GM10266 (cell line): ENCODE results near the gene CCDC141.

ENCODE experiments used
- DNase-seq: peaks from one replicate; pipeline ENCODE4 v3.0.0; 2012; ENCODE audit errors: extremely low spot score
- TF ChIP-seq, protein P1 (sequence below): IDR thresholded peaks from 2 replicates; pipeline ENCODE4 v1.5.1; 2012; ENCODE audit warnings: mild to moderate bottlenecking, low read depth; ENCODE audit not compliant: control insufficient read depth, insufficient read depth; ENCODE audit errors: missing control alignments

CCDC141 gene

GRCh38 chr2:178819992-178820391 is 229.9 kb downstream of the CCDC141 start:
- TF ChIP-seq, protein P1, sequence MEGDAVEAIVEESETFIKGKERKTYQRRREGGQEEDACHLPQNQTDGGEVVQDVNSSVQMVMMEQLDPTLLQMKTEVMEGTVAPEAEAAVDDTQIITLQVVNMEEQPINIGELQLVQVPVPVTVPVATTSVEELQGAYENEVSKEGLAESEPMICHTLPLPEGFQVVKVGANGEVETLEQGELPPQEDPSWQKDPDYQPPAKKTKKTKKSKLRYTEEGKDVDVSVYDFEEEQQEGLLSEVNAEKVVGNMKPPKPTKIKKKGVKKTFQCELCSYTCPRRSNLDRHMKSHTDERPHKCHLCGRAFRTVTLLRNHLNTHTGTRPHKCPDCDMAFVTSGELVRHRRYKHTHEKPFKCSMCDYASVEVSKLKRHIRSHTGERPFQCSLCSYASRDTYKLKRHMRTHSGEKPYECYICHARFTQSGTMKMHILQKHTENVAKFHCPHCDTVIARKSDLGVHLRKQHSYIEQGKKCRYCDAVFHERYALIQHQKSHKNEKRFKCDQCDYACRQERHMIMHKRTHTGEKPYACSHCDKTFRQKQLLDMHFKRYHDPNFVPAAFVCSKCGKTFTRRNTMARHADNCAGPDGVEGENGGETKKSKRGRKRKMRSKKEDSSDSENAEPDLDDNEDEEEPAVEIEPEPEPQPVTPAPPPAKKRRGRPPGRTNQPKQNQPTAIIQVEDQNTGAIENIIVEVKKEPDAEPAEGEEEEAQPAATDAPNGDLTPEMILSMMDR, result no peak
- peak; percentile 9 for DNase-seq

DNA sequence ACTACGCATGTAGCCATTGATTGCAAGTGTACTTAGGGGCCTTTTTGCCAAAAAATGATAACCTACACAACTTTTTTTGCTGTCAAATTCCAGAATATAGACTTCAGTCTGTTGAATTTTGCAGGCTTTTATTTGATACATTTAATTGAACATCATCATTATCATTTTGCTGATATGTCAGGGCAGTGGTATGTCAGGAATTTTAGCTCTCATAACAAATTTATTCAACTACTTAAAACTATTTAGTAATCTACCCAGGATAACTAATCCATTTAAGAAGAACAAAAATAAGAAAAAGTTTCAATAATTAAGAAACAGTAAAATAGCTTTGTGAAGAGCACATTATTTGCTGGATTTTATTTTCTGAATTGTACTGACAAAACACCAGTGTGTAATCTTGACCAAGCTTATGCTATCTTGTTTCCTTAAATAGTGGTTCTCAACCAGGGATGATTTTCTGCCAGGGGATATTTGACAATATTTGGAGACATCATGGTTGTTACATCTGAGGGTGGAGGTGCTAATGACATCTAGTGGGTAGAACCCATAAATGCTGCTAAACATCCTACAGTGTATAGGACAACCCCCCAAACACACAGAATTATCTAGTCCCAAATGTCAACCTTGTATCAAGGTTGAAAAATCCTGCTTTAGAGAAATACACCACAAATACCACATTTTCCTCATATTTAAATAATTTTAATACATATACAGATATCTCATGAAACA is 230.6 kb downstream of the CCDC141 start:
- no peak for DNase-seq

GRCh38 chr2:178811901-178812300 is 238.0 kb downstream of the CCDC141 start:
- no peak for DNase-seq
- TF ChIP-seq, protein P1, result no peak

More for the DNA sequence above, 230.6 kb downstream of the CCDC141 start:
- TF ChIP-seq, protein P1, result no peak

- TF ChIP-seq, protein P1, result no peak
- no peak for DNase-seq
Measured at GRCh38 chr2:178811045-178811444, 238.9 kb downstream of the CCDC141 start.

DNA sequence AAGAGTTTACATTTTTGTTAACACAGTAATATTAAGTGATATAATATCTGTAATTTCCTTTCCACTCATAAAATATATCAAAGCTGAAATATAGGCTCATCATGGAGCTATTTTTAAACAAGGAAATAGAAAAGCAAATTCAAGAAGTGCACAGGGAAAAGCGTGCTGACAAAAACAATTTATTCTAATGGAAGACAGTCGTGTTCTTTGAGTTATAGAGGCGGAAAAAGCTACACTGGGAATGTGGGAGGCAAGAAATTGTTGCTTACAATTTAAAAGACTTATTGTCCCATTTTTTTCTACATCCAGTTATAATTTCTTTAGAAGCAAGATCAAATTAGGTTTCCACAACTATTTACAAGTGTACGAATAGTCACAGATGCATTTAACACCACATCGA is 239.5 kb downstream of the CCDC141 start:
- no peak for DNase-seq
- TF ChIP-seq, protein P1, result no peak

DNA sequence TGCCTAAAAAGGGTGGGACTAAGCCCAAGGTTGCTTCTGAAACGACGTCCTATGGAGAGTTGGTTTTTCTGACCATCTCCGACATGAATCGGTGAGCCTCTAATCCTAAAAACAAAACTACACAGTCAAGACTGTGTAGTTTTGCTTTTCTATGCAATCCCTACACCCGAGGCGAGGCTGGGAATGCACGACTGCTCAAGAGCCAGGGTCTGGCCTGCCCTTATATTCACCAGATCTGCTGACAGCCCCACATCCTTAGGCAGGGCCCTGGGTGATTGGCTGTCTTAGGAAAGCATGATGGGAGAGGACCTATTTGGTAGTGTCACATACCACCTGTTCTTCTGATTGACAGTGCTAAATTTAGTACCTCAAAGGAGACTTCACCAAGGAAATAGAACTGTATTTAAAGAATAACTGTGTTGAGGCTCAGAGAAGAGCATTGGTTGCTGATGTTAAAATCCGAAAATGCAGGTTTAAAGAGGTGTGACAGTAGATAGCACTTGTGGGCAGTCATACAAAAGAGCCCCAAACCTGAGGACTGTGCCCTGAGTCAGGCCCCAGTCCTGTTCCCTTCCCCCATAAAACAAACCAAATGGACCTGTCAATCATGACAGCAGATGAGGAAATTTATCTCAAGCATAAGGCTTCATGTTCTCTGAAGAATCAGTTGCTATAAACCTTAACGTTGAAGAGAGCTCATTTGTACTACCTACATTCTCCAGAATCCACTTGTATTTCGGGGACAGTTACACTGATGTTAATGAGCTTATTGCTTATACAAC is 242.5 kb downstream of the CCDC141 start, which contains the start of gene TTN:
TTN (minus strand) TSS at position 197 of the 782 bp plus-strand sequence. CDS start 2,781 bp downstream, outside the sequence.
- DNase-seq, result no peak

More for the DNA sequence above, 242.5 kb downstream of the CCDC141 start, which contains the start of gene TTN:
- TF ChIP-seq, protein P1, result no peak
